Colon (tissue), 2 donors: Measurements from ENCODE around the gene OAF.
"Not testable (repeated sequence)": the region's sequence is repeated elsewhere in the genome, so short reads cannot be mapped to it uniquely, and the experiment has no call there.

Source experiments
- FAIRE-seq: peaks from 2 replicates; lab custom pipeline; 2012; peaks lifted over from hg19 to GRCh38; lab: Jason Lieb, UNC
- donor health status: control.
- donor health status: control.

Gene OAF

DNA sequence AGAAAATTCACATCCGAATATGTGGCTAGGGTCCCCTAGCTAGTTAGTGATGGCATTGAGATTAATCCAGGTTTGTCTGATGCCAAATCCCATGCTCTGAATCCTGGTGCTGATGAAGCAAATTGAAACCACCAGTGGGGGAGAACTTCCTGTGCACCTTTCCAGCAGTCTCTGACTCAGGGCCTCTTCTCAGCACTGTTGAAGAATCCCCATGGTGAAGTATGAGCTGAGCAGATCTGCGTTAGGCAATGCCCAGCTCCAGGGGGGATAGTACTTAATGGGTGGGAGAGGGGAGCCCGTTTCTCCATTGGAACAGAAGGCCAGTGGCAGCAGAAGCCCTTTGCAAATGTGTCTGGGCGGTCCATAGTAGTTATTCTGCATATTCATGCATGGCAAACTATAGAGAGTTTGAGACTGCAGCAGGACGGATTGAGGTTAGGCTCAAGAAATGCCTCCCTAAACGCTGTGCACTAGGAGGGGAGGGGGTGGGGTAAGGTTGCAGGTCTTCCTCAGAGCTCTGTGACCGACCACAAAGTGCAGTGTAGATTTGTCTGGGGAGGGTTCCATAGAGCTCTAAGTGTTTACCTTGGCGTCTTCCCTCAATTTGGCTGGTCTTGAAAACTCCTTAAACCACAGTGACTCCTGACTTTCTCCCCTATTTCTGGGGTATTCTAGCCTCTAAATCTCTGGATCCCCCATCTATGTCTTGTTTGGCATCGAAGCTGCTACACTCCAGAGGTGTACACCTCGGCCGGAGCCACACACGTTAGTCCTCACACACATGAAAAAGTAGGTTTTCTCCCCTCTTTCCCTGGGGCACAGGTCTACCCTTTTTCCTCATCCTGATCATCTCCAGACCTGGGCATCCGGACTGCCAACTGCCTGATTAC is 33.9 kb downstream of the OAF start:
- no peak for FAIRE-seq

DNA sequence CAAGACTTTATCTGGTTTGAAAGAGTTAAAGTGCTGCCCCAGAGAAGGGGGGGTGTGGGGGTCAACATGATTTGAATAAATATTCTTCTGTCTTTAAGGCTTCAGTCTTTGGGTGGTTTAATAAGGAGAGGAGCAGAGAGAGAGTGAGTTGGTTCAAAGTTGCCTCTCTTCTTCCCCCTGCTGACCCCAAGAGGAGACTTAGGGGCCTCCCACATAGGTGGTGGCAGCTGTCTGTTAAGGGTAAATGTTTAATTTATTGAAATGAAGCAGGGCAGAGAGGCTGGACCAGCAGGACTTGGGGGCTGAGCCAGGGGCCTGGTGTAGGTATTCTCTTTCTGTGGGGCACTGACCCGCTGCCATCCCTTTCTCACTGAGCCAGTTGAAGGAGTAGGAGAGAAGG is 34.6 kb downstream of the OAF start:
- no peak for FAIRE-seq

DNA sequence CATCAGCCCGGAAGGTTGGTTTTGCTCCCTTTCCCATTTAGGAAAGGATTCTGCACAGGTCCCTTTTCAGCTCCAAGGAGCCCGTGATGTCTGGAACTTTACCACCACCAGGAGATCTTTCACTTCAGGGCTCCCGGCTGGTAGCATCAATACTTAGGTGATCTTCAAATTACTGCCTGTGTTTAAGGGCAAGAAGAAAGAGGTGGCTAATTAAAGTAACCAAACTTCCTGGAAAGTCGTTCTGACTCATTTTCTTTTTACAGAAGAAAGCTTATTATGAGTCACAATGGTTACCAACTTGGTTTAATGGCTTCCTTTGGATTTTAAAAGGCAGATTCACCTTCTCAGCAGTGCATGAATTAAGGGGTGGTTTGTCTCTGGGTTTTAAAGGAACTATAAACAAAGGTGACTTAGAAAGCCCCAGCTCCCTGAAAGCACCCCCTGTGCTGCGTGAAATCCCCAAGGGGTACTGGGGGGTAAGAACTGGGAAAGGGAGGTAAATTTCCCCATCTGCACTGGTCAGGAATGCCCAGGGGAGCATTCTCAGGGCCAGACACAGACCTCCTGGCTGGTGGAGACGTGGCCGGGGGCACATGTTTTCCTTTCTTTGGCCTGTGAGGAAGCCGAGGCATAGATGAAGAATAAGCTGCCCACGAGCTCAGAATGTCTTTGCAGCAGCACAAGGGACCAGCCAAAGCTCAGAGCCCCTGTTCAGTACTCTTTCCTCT is 37.9 kb downstream of the OAF start:
- no peak for FAIRE-seq

DNA sequence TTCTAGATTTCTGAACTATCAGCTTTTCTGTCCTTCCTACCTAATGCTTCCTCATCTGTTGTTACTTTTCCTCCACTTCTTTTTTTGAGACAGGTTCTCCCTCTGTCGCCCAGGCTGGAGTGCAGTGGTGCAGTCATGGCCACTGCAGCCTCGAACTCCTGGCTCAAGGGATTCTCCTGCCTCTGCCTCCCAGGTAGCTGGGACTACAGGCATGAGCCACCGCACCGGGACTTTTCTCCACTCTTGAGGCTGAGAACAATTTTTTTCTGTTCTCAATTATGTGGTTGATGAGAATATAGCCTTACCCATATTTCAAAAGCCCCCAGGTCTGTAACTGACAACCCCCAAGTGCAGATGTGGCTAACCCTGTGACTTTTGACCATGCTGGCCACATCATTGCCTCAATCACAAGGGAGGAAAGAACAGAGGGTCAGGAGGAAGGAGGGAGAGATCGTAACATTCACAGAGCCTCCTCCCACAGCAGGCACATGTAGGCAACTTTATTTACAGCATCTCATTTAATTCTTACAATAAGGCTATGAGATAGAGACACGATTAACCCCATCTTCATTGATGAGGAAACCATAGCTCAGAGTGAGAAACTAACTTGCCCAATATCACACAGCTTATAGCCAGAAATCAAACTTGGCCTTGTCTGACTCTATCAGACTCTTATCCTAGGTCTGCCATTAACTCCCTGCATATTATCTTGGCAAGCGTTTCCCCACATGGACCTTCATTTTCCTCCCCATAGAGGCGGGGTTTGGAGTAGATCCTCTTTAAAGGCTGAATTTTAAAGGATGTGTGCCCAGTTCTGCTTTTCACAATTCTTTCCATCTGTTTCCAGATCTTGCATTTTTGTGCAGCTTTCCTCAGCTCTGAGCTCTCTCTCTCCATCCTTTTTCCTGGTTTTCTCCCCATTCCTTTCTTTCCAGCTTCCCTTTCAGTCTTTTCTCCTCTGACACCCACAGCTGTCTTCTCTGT is 38.7 kb downstream of the OAF start:
- no peak for FAIRE-seq

DNA sequence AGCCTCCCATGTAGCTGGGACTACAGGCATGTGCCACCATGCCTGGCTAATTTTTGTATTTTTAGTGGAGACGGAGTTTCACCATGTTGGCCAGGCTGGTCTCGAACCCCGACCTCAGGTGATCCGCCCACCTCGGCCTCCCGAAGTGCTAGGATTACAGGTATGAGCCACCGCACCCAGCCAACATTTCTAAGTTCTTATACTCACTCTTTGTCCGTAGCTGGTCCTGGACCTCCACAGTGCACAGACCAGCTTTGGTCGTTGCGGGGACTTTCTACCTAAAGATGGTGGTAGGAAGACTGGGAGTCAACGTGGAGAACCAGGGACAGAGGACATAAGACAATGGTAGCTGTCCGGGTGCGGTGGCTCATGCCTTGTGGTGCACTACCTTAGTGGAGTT is 42.5 kb downstream of the OAF start:
- FAIRE-seq = not testable (repeated sequence)

DNA sequence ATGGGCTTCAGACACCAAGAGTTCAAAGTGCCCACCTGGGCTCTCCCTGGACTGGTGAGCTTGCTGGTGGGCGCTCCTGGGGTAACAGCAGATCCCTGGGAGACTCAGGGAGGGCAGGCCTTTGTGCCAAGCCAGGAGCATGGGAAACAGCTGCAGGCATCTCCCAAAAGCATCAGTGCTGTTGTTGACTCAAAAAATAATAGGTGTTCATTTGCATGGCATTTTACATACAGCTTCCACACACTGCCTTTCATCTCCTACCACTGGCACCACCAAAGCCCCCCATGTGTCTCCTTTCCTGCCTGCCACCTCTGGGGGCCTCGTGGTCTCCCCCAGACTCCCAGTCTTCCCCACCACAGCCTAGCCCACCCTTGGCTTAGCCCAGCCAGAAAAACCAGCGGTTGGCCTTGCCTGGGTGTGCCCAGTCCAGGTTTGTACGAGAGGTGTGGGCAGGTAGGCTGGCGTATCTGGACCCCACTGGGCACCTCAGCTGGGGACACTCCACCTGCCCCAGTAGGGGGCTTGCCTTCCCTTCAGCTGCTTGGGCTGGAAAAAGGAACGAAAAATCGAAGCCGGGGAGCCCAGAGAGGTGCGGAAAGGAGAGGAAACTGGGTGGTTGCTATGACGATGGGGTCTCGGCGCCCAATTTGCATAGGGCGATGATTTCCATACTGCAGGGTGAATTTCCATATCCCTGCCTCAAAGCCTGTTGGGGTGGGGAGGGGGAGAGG is 44.1 kb downstream of the OAF start:
- no peak for FAIRE-seq

DNA sequence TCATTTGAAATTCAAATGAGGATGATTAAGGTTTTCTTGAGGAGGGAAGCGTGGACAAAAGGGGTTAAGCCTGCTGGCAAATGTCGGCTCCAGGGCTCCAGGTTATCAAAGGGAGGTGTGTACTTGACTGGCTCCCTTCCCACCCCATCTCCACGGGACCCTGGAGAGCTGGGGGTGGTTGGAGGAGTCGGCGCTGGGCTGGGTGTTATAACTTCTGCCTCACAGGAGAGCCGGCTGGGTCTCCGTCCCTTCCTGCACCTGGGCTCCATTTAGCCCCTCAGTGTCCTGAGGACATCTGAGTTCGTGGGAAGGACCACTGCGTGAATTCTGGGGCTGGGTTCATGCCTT is 44.7 kb downstream of the OAF start:
- FAIRE-seq = no peak

DNA sequence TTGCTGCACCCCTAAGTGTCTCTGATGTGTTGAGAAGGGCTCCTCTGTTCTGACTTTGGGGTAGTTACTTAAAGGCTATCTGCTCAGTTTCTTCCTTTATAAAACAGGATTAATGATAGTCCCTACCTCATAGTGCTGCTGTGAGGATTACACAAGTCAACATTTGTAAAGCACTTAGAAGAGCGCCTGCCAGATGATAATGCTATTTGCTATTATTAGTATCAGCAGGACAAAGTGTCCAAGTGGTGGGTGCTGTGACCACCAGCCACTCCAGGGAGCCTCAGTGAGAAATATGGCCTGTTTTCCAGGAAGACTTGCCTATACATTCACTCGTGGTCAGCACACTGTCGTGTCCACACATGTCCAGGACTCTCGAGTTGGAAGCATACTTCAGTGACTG is 45.3 kb downstream of the OAF start:
- no peak for FAIRE-seq

DNA sequence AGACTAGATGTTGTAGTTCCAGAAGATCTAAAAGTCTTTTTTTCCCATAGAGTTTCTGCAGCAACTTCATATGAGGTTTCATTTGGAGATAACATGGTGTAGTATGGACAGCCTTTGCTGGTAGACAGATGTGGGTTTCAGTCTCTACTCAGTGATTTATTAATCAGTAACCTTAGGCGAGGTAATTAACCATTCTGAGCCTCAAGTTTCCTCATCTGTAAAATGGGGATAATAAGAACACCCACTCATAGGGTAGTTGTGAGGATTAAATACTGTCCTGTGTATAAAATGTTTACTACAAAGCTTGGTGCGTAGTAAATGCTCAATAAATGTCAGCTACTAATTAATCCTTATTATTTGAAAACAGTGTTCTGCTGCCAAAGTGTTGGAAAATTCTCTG is 45.9 kb downstream of the OAF start:
- FAIRE-seq = no peak

DNA sequence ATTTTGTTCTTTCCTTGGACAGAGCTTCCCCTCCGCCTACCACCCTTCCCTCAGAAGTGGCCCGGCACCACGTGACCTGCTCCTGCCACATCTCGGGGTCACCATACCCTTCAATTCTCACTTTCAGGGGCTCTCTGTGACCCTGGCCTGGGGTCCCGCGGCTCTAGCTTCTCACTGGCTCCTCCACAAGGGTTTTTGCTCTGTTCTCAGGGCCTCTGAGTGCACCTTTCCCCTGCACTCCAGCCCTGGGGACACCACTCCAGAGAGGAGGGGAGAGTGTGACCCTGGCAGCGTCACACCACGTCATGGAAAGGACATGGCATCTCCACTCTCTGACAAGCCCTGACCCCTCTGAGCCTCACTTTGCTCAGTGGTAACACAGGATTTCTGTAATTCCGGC is 46.5 kb downstream of the OAF start:
- no peak for FAIRE-seq

DNA sequence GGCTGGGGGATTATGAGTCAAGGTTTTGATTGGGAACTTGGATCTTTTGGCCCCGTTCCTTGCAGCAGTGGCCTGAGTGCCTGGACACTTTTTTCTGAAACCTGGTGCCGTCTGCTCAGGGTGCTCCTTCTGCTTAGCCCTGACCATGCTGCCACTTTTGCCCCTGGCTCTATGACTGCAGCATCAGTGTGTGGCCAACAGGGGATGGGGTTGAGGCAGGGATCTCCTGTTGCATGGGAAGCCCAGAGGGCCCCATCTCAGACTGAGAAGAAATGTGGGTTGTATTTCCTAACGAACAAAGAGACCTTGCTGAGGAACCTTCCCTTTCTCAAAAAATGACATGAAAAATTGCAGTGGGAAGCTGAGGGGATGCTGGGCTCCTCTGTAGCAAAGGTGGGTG is 47.8 kb downstream of the OAF start:
- no peak for FAIRE-seq

DNA sequence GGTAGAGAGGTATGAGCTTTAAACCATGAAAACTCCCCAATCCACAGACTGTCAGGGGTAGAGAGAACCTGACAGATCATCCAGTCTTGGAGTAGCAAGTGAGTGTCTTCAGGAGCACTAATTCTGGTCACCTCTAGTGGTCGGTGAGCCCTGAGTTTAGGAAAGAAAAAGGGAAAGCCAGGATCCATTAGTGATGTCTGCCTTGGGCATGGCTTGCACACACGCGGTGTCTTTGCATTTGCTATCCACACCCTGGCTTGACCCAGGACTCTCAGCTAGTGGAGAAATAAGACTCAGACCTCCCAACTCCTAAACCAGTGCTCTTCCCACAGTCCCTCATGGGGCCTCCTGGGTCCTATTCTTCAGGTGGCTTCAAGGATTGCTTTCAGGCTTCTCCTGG is 48.4 kb downstream of the OAF start:
- no peak for FAIRE-seq

DNA sequence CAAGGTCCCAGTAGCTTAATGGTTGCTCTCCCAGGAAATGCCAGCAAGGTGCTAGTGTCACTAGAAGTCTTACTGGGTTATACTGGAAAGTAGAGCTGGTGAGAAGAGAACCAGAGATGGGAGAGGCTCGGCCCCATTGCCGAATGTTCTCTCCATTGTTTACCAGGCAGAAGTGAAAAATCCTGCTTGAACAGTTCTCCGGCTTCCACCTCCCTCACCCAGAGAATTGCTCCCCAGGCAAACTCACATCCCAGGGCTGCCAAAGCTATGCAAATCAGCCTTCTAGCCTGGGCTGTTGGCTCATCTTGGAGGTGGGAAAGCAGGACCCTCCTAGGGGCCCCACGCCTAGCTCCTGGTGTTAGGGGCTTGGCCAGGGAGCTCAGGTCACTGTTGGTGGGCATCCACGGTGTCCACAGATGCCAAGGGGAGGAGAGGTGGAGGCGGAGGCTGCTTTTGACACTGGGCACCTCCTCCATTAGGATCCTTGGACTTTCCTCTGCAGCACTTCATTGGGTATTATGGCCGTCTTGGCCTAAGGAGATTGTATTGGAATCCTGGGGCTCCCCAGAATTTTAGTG is 49.2 kb downstream of the OAF start:
- no peak for FAIRE-seq

DNA sequence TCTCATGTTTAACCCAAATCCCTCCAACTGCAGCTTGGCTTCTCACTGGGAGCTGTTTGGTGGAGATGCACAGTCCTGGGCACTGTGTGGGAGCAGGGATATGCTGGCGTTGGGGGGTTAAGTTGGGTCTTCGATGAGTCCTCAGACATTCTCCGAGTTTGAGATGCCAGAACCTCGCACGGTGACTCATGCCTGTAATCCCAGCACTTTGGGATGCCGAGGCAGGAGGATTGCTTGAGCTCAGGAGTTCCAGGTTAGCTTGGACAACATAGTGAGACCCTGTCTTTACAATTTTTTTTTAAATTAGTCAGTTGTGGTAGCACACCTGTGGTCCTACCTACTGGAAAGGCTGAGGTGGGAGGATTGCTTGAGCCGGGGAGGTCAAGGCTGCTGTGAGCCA is 49.8 kb downstream of the OAF start:
- no peak for FAIRE-seq

DNA sequence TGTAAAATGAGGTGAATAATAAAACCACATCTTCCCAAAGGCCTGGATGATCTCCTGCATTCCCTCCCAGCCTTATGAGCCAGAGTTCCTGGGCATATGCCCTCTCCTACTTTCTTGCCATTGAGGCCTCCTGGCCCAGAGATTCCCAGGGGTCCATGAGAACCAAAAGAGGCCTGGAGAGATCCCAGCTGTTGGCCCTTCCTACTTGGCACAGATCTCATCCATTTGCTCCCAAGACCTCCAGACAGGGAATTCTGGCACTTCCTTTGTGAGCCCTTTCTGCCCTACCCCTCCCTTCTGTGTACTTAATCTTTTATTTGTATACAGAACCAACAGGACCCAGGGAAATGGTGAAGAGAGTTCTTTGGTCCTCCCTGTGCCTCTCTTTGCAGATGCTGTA is 50.5 kb downstream of the OAF start:
- no peak for FAIRE-seq

DNA sequence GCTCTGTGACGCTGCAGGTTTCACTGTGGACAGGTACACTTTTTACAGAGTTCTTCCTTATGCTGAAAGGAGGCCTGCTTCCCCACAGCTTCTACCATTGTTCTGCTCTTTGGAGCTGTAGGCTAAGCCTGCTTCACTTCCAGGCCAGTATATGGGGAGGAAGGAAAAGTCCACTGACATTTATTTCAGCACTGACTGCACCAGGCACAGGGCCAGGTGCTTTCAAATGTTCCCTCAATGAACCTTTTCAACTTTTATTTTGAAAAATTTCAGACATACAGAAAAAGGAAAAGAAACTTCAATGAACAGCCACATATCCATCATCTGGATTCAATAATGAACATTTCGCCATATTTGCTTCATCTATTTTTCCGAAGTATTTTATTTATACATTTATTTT is 51.1 kb downstream of the OAF start:
- no peak for FAIRE-seq

DNA sequence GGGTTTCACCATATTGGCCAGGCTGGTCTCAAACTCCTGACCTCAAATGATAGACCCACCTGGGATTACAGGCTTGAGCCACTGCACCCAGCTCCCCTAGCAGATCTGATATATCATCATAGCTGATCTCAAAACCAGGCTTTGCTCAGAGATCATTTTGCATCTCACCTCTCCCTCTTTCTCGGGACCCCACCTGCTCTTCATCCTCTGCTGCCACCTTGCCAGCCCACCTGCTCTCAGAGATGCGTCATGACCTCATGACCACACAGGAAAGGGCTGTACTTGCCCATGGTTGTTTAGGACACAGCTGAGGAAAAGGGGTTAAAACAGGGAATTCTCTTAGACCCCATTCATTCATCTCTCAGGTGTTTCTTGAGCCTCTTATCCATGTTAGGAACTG is 56.5 kb downstream of the OAF start:
- FAIRE-seq = no peak

DNA sequence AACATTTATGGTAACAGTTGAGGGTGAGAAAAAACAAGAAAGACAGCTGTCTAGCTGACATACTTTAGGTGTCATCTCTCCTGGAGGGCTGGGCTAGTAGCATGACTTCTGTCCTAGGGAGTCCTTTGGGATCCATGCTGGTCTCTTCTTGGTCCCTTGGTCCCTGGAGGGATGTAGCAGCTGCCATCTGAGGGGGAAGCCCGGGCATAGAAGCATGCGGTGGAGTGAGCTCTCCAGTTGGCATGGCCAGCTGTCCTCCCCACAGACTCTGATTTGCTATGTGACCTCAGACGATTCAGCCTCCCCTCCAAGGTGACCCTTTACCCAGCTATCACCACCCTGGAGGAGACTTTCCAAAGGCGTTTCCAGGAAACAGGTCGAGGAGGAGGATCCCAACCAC is 57.9 kb downstream of the OAF start:
- no peak for FAIRE-seq

DNA sequence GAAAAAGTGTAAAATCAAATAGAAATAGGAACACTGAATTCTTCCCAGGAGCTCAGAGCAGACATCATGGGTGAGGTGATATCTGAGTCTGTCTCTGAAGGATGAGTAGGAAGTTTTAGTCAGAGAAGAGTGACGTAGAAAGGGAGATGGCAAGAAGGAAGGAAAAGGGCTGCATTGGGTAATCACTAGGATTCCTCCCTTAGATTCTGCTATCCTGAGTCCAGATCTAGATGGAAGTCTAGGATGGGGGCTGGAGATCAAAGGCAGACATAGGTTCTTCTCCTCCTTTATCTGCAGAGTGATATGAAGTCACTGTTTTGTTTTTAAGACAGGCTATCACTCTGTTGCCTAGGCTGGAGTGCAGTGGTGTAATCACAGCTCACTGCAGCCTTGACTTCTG is 59.6 kb downstream of the OAF start:
- FAIRE-seq = no peak

DNA sequence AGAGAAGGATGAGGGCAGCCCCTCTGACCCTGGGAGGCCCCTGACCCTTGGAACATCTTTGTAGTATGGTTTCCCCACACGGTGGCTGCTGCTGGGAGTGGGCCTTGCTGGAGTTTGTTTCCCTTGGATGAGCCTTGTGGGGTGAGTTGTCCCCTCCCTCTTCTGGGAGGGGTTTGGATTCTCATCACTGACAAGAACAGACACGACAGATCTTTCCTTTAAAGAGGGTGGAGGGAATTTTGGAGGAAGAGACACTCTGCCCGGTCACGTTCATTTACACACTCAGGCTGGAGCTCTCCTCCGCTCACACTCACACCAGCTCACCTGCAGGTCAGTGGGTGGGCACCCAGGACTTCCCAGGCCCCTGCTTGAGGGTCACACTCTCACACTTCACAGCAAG is 60.8 kb downstream of the OAF start:
- FAIRE-seq = no peak

DNA sequence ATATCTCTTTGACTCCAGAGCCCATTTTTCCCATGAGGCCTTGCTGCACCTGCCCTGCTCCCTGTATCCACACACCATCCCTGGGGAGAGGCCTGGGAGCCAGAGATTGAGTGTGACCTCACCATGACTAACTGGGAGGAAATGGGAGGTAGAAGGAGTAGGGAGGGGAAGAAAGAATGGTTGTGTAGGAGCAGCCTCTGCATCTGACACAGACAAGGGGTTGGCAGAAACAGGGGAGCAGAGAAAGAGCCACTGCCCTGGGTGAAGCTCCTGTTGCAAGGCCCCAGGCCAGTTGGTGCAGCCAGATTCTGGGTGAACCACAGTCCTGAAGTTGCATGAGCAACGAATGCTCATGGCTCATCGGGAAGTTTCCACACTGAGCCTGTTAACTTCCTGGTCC is 61.5 kb downstream of the OAF start:
- no peak for FAIRE-seq

DNA sequence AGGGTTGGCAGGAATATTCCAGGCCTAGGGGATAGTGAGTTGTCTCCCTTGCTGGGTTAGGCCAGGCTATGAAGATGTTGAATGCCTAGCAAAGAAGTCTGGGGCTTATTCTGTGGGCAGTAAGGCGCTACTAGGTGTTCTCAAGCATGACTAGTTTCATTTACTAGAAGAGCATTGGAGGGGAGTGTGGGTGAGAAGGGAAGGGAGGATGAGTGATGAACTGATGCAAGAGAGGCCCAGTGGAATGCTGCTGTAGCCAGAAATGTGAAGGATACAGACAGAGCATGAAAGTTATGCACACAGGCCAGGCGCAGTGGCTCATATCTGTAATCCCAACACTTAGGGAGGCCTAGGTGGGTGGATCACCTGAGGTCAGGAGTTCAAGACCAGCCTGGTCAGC is 62.6 kb downstream of the OAF start:
- FAIRE-seq = no peak
